ENCODE measurements around the gene SSH3.
A peak's percentile ranks its signal among the peaks of the same experiment; 100 is the strongest.
"Not testable (repeated sequence)": the region's sequence is repeated elsewhere in the genome, so short reads cannot be mapped to it uniquely, and the experiment has no call there.

SSH3 gene

GRCh38 chr11:67260406-67260805 is 42.9 kb upstream of the SSH3 start:
- TF ChIP-seq, protein P1, sequence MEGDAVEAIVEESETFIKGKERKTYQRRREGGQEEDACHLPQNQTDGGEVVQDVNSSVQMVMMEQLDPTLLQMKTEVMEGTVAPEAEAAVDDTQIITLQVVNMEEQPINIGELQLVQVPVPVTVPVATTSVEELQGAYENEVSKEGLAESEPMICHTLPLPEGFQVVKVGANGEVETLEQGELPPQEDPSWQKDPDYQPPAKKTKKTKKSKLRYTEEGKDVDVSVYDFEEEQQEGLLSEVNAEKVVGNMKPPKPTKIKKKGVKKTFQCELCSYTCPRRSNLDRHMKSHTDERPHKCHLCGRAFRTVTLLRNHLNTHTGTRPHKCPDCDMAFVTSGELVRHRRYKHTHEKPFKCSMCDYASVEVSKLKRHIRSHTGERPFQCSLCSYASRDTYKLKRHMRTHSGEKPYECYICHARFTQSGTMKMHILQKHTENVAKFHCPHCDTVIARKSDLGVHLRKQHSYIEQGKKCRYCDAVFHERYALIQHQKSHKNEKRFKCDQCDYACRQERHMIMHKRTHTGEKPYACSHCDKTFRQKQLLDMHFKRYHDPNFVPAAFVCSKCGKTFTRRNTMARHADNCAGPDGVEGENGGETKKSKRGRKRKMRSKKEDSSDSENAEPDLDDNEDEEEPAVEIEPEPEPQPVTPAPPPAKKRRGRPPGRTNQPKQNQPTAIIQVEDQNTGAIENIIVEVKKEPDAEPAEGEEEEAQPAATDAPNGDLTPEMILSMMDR (IDR thresholded peaks at IDR 0.05; ENCODE audit: low read depth, low read length, missing control alignments) = no peak
- no peak for DNase-seq (ENCODE audit: extremely low read depth, low read depth)
- H3K4me3 ChIP-seq (replicated peaks; ENCODE audit: low read depth, low read length) = no peak overlapping the region

DNA sequence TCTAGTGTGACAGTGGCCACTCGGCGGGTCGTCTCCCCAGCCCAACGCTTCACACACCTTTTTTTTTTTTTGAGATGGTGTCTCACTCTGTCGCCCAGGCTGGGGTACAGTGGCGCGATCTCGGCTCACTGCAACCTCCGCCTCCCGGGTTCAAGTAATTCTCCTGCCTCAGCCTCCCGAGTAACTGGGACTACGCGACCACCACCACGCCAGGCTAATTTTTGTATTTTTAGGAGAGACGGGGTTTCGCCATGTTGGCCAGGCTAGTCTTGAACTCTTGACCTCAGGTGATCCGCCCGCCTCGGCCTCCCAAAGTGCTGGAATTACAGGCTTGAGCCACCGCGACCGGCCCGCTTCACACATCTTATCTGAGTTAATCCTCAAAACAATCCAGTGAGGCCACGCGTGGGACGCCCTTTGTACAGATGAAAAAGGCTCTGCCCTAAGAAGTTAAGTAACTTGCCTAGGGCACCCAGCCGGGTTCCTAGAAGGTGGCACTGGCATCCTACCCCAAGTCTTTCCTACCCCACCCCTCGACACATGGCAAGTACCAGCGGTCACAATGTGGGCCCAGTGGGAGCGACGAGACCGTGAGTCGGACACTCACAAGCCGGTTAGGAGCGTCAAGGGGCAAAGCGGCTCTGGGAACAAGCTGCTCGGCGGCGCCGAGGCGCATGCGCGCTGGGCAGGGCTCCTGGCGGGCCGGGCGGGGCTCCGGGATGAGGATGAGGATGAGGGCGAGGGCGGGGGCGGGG is 42.3 kb upstream of the SSH3 start:
- H3K4me3 ChIP-seq (replicated peaks; ENCODE audit: low read depth, low read length) = peak overlapping the region; percentile 13
- DNase-seq (ENCODE audit: extremely low read depth, low read depth) = not testable (repeated sequence)

GRCh38 chr11:67261640-67261945 is 41.7 kb upstream of the SSH3 start:
- peak overlapping the region; percentile 13 for H3K4me3 ChIP-seq (replicated peaks; ENCODE audit: low read depth, low read length)
- no peak for DNase-seq (ENCODE audit: extremely low read depth, low read depth)
- TF ChIP-seq, protein P1 (IDR thresholded peaks at IDR 0.05; ENCODE audit: low read depth, low read length, missing control alignments) = no peak

GRCh38 chr11:67261946-67262681 is 41.2 kb upstream of the SSH3 start:
- TF ChIP-seq, protein P1 (IDR thresholded peaks at IDR 0.05; ENCODE audit: low read depth, low read length, missing control alignments) = no peak
- H3K4me3 ChIP-seq (replicated peaks; ENCODE audit: low read depth, low read length) = no peak overlapping the region
- no peak for DNase-seq (ENCODE audit: extremely low read depth, low read depth)

- no peak for DNase-seq (ENCODE audit: extremely low read depth, low read depth)
- H3K4me3 ChIP-seq (replicated peaks; ENCODE audit: low read depth, low read length) = no peak overlapping the region
- TF ChIP-seq, protein P1 (IDR thresholded peaks at IDR 0.05; ENCODE audit: low read depth, low read length, missing control alignments) = peak; percentile 89
These were observed 40.3 kb upstream of the SSH3 start for GRCh38 chr11:67262731-67263675.

GRCh38 chr11:67264260-67264659 is 39.1 kb upstream of the SSH3 start:
- DNase-seq (ENCODE audit: extremely low read depth, low read depth) = no peak
- TF ChIP-seq, protein P1 (IDR thresholded peaks at IDR 0.05; ENCODE audit: low read depth, low read length, missing control alignments) = no peak
- H3K4me3 ChIP-seq (replicated peaks; ENCODE audit: low read depth, low read length) = no peak overlapping the region
